Prostate gland (tissue), 2 donors: ENCODE results near the gene TLE2. TPM values are rescaled to one million over a fixed set of nuclear protein-coding genes. Genes with fewer than 3 reads are reported as not detected.
A peak's percentile ranks its signal among the peaks of the same experiment; 100 is the strongest.

ENCODE experiments used
- DNase-seq: peaks from one replicate; pipeline ENCODE4 v3.0.0-alpha.2; 2019; ENCODE audit warnings: low spot score
- H3K27ac ChIP-seq, 2 donors: fragments of 200-600 bp; sonication (generic); 2 replicates each; pipeline ENCODE4 v1.5.1; 2017 to 2019
- H3K27me3 ChIP-seq: fragments of 200-600 bp; sonication (generic); replicated peaks from 2 replicates; pipeline ENCODE4 v1.5.1; 2019; ENCODE audit not compliant: insufficient read depth
- H3K36me3 ChIP-seq, 2 donors: fragments of 200-600 bp; sonication (generic); 1 replicate in 1 of 2; 2 replicates in 1 of 2; pipeline versions ENCODE4 v1.5.1 to v1.8.1; 2017 to 2019
- H3K4me1 ChIP-seq: fragments of 200-600 bp; sonication (generic); replicated peaks from 2 replicates; pipeline ENCODE4 v1.5.1; 2019
- H3K4me3 ChIP-seq, 2 donors: fragments of 200-600 bp; sonication (generic); 2 replicates each; pipeline ENCODE4 v1.5.1; 2017 to 2019
- H3K9me3 ChIP-seq: fragments of 200-600 bp; sonication (generic); 2 replicates; pipeline ENCODE4 v1.5.1; 2017
- POLR2A ChIP-seq: fragments of 450-650 bp; IDR thresholded peaks from one replicate; pipeline ENCODE4 v1.6.1; 2016; ENCODE audit warnings: antibody characterized with exemption, mild to moderate bottlenecking
- POLR2AphosphoS5 ChIP-seq: sonication (generic); formaldehyde crosslinking; IDR thresholded peaks from one replicate; pipeline ENCODE4 v1.6.1; 2017; ENCODE audit warnings: antibody characterized with exemption
- WGBS: methylation state at CpG from one replicate; pipeline ENCODE4 v1.1.5; 2018; 5-methylcytosine and 5-hydroxymethylcytosine counted together
- intact Hi-C: fragments of 100-400 bp; cut with DNase I; formaldehyde crosslinking; loops from one replicate; pipeline ENCODE4 v1.14.2; 2022
- total RNA-seq, 2 donors: library from RNA; depleted of rRNA; stranded (reverse); fragments of >200 nt; gene quantifications; one replicate each; pipeline ENCODE4 v1.1.0, GENCODE V29; 2016
- TF ChIP-seq, protein P1 (sequence below), 4 experiments: fragments of 200-600 bp in 2 of 4; fragments of 450-650 bp in 2 of 4; sonication (generic) in 2 of 4; IDR thresholded peaks; 1 replicate in 3 of 4; 2 replicates in 1 of 4; pipeline ENCODE4 v1.5.1; 2016 to 2019; ENCODE audit warnings: antibody characterized with exemption in 4 of 4, mild to moderate bottlenecking in 2 of 4, moderate library complexity in 2 of 4

TLE2 gene
- total RNA-seq, 2 donors from 2014 or later = 61.9 to 82.1 TPM

GRCh38 chr19:3064011-3064330 lies 34.9 kb upstream of the TLE2 start:
- no peak for TF ChIP-seq POLR2A
- TF ChIP-seq POLR2AphosphoS5 = no peak
- TF ChIP-seq, protein P1, sequence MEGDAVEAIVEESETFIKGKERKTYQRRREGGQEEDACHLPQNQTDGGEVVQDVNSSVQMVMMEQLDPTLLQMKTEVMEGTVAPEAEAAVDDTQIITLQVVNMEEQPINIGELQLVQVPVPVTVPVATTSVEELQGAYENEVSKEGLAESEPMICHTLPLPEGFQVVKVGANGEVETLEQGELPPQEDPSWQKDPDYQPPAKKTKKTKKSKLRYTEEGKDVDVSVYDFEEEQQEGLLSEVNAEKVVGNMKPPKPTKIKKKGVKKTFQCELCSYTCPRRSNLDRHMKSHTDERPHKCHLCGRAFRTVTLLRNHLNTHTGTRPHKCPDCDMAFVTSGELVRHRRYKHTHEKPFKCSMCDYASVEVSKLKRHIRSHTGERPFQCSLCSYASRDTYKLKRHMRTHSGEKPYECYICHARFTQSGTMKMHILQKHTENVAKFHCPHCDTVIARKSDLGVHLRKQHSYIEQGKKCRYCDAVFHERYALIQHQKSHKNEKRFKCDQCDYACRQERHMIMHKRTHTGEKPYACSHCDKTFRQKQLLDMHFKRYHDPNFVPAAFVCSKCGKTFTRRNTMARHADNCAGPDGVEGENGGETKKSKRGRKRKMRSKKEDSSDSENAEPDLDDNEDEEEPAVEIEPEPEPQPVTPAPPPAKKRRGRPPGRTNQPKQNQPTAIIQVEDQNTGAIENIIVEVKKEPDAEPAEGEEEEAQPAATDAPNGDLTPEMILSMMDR (IDR thresholded peaks at IDR 0.05) = no peak
- no peaks in the 10 kb centered on the region for H3K9me3 ChIP-seq
- DNase-seq = no peak
- intact Hi-C loops = loop anchor here (5.0 kb wide), 1 partner anchor 87 kb away; the partner anchor contains the start of gene TLE6
- H3K27ac ChIP-seq = no peak overlapping the region
- H3K36me3 ChIP-seq = peaks cover 0 to 4% of the 10 kb centered on the region in 2 donors
- no peak overlapping the region for H3K4me3 ChIP-seq
- peaks cover 5% of the 10 kb centered on the region for H3K4me1 ChIP-seq
- WGBS = 95% methylated on average over 7 of the region's 7 CpGs
- no peaks in the 10 kb centered on the region for H3K27me3 ChIP-seq

GRCh38 chr19:3062165-3063105 lies 33.4 kb upstream of the TLE2 start, which contains the start of gene TLE5:
Gene TLE5 (minus strand): TSS chr19:3062495. CDS start chr19:3062200, 295 bp downstream.
- DNase-seq = peak; percentile 59
- no peak for TF ChIP-seq POLR2AphosphoS5
- TF ChIP-seq, protein P1 (IDR thresholded peaks at IDR 0.05) = no peak
- no peak for TF ChIP-seq POLR2A
- WGBS = 2% methylated on average over 37 of the region's 111 CpGs

GRCh38 chr19:3061182-3062161 lies 32.4 kb upstream of the TLE2 start:
- Histone ChIP-seq H3K4me3 (peak overlapping the region; percentile 90 to 95), H3K4me1 (peaks cover 19% of the 10 kb centered on the region), H3K27me3 (no peaks in the 10 kb centered on the region), H3K9me3 (no peaks in the 10 kb centered on the region), H3K36me3 (peaks cover 0 to 4% of the 10 kb centered on the region in 2 donors), H3K27ac (peak overlapping the region; percentile 97 to 99)
- under 1% methylated on average over 35 of the region's 88 CpGs for WGBS
- intact Hi-C loops = loop anchor here (5.0 kb wide), 1 partner anchor 84 kb away; the partner anchor contains the start of gene TLE6
- TF ChIP-seq, protein P1 (IDR thresholded peaks at IDR 0.05) = peak in 3 of 4 experiments; percentile 36 to 50 (median 50)
- peak; percentile 59 for TF ChIP-seq POLR2AphosphoS5
- peak; percentile 58 for TF ChIP-seq POLR2A
- DNase-seq = peak; percentile 54

More at GRCh38 chr19:3062165-3063105, 33.4 kb upstream of the TLE2 start, which contains the start of gene TLE5:
- intact Hi-C loops = loop anchor here (5.0 kb wide), 1 partner anchor 85 kb away; the partner anchor contains the start of gene TLE6
- Histone ChIP-seq H3K27me3 (no peaks in the 10 kb centered on the region), H3K4me3 (peak within 1 kb of the TSS; percentile 90 to 95), H3K9me3 (no peaks in the 10 kb centered on the region), H3K4me1 (peaks cover 12% of the 10 kb centered on the region), H3K36me3 (peaks cover 0 to 4% of the 10 kb centered on the region in 2 donors), H3K27ac (peak within 1 kb of the TSS; percentile 97 to 99)

DNA sequence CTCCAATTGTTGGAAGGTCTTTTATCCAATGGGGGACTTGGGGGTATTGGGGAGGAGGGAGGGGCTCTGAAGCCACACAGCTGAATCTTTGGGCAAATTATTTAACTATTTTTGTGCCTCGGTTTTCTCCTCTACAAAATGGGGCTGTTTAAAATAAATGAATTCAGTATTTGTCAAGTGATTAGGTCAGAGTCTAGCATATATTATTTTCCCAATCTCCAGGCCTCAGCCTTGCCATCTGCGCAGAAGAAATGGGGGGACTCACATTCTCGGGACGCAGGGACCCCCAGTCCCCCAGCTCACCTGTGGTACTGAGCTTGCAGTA lies 31.7 kb upstream of the TLE2 start:
- 11% methylated on average over 4 of the region's 4 CpGs for WGBS
- no peaks in the 10 kb centered on the region for H3K27me3 ChIP-seq
- peak overlapping the region; percentile 90 to 95 for H3K4me3 ChIP-seq
- TF ChIP-seq, protein P1 (IDR thresholded peaks at IDR 0.05) = no peak
- TF ChIP-seq POLR2A (no peak), POLR2AphosphoS5 (no peak)
- intact Hi-C loops = loop anchor here (5.0 kb wide), 1 partner anchor 84 kb away; the partner anchor contains the start of gene TLE6
- H3K27ac ChIP-seq = peak overlapping the region; percentile 97 to 99
- H3K4me1 ChIP-seq = peaks cover 24% of the 10 kb centered on the region
- DNase-seq = no peak
- H3K36me3 ChIP-seq = peaks cover 0 to 4% of the 10 kb centered on the region in 2 donors
- no peaks in the 10 kb centered on the region for H3K9me3 ChIP-seq
